GM23338 (cell line): ENCODE results near the gene TARBP2. TPM values are rescaled to one million over a fixed set of nuclear protein-coding genes. Genes with fewer than 3 reads are reported as not detected.

Source experiments
- ATAC-seq: fragments of 200-7000 bp; cut with Tn5 transposase; 3 replicates; pipeline ENCODE4 v1.9.1; 2020
- DNase-seq: peaks from one replicate; pipeline ENCODE4 v3.0.0-alpha.2; 2015; ENCODE audit warnings: low spot score
- H2AFZ ChIP-seq: fragments of 200-600 bp; sonication (generic); 2 replicates; pipeline ENCODE4 v1.8.0; 2016; ENCODE audit warnings: antibody characterized with exemption, mild to moderate bottlenecking, moderate library complexity
- H3F3A ChIP-seq: fragments of 200-600 bp; sonication (generic); replicated peaks from 2 replicates; pipeline ENCODE4 v1.8.0; 2017; ENCODE audit warnings: antibody characterized with exemption, mixed run types, low read depth
- H3K27ac ChIP-seq: fragments of 200-600 bp; sonication (generic); 2 replicates; pipeline ENCODE4 v1.6.1; 2016; ENCODE audit warnings: low read depth
- H3K27me3 ChIP-seq: fragments of 200-600 bp; sonication (generic); 2 replicates; pipeline ENCODE4 v1.8.0; 2016; ENCODE audit warnings: mild to moderate bottlenecking, mixed run types, moderate library complexity; ENCODE audit not compliant: insufficient read depth
- H3K36me3 ChIP-seq: fragments of 200-600 bp; sonication (generic); 2 replicates; pipeline ENCODE4 v1.8.0; 2016; ENCODE audit warnings: mild to moderate bottlenecking; ENCODE audit not compliant: insufficient read depth
- H3K4me1 ChIP-seq: fragments of 200-600 bp; sonication (generic); 2 replicates; pipeline ENCODE4 v1.8.0; 2016; ENCODE audit warnings: mild to moderate bottlenecking, moderate library complexity; ENCODE audit not compliant: insufficient read depth
- H3K4me2 ChIP-seq: fragments of 200-600 bp; sonication (generic); 2 replicates; pipeline ENCODE4 v1.7.1; 2017; ENCODE audit warnings: mixed run types
- H3K4me3 ChIP-seq: fragments of 200-600 bp; sonication (generic); 2 replicates; pipeline ENCODE4 v1.6.1; 2016; ENCODE audit warnings: mixed run types
- H3K79me2 ChIP-seq: fragments of 200-600 bp; sonication (generic); replicated peaks from 2 replicates; pipeline ENCODE4 v1.8.0; 2017; ENCODE audit warnings: mild to moderate bottlenecking; ENCODE audit not compliant: insufficient read depth
- H3K9me2 ChIP-seq: fragments of 200-600 bp; sonication (generic); 2 replicates; pipeline ENCODE4 v1.8.0; 2017; ENCODE audit not compliant: insufficient read depth
- H4K20me1 ChIP-seq: fragments of 200-600 bp; sonication (generic); replicated peaks from 2 replicates; pipeline ENCODE4 v1.8.0; 2017; ENCODE audit warnings: mild to moderate bottlenecking; ENCODE audit not compliant: insufficient read depth
- H3K27ac Mint-ChIP-seq: 2 replicates; pipeline ENCODE4 v1.8.0; 2020; ENCODE audit warnings: inconsistent platforms, mild to moderate bottlenecking, moderate library complexity, mixed read lengths
- H3K27me3 Mint-ChIP-seq: 3 replicates; pipeline ENCODE4 v1.8.0; 2022; ENCODE audit warnings: low read depth, mild to moderate bottlenecking, moderate library complexity, mixed read lengths, inconsistent platforms; ENCODE audit not compliant: insufficient read depth, poor library complexity
- H3K36me3 Mint-ChIP-seq: 3 replicates; pipeline ENCODE4 v1.8.0; 2021; ENCODE audit warnings: low read depth, mild to moderate bottlenecking, inconsistent platforms, moderate library complexity, mixed read lengths
- H3K4me1 Mint-ChIP-seq: 3 replicates; pipeline ENCODE4 v1.8.0; 2020; ENCODE audit warnings: mild to moderate bottlenecking, inconsistent platforms, mixed read lengths
- H3K4me3 Mint-ChIP-seq: 3 replicates; pipeline ENCODE4 v1.8.0; 2021; ENCODE audit warnings: moderate library complexity, mild to moderate bottlenecking, inconsistent platforms, mixed read lengths
- H3K9me3 Mint-ChIP-seq: 3 replicates; pipeline ENCODE4 v1.8.0; 2020; ENCODE audit warnings: moderate library complexity, mild to moderate bottlenecking, inconsistent platforms, mixed read lengths
- CREB1 ChIP-seq: fragments of 250-450 bp; sonication (Bioruptor Pico); IDR thresholded peaks from 2 replicates; pipeline ENCODE4 v1.5.0; 2020; ENCODE audit warnings: low read depth, mild to moderate bottlenecking, moderate library complexity
- ETS1 ChIP-seq: IDR thresholded peaks from 2 replicates; pipeline ENCODE4 v1.6.1; 2016; ENCODE audit warnings: antibody characterized with exemption
- EZH2 ChIP-seq: fragments of 200-600 bp; sonication (generic); IDR thresholded peaks from one replicate; pipeline ENCODE4 v1.8.0; 2017; ENCODE audit warnings: antibody characterized with exemption, mild to moderate bottlenecking, low read depth; ENCODE audit not compliant: unreplicated experiment
- EZH2phosphoT487 ChIP-seq: fragments of 200-600 bp; sonication (generic); IDR thresholded peaks from one replicate; pipeline ENCODE4 v1.8.1; 2018; ENCODE audit warnings: antibody characterized with exemption; ENCODE audit not compliant: unreplicated experiment
- NANOG ChIP-seq: IDR thresholded peaks from 2 replicates; pipeline ENCODE4 v1.6.1; 2016; ENCODE audit warnings: antibody characterized with exemption, borderline replicate concordance
- STAT1 ChIP-seq: IDR thresholded peaks from one replicate; pipeline ENCODE4 v1.6.1; 2016; ENCODE audit warnings: antibody characterized with exemption; ENCODE audit not compliant: unreplicated experiment
- ZNF114 ChIP-seq: fragments of 250-450 bp; sonication (Bioruptor Pico); IDR thresholded peaks from 2 replicates; pipeline ENCODE4 v1.5.0; 2020; ENCODE audit warnings: mild to moderate bottlenecking, moderate library complexity
- ZNF331 ChIP-seq: fragments of 250-450 bp; sonication (Bioruptor Pico); IDR thresholded peaks from 2 replicates; pipeline ENCODE4 v1.5.0; 2020; ENCODE audit warnings: low read depth, mild to moderate bottlenecking, moderate library complexity
- polyA plus RNA-seq: library from polyadenylated mRNA; unstranded; fragments of >200 nt; fragmentation: Nextera tagmentation; extraction: Ambion mirVana; gene quantifications from 2 replicates; pipeline ENCODE4 v1.2.1, GENCODE V29; 2016
- total RNA-seq: library from RNA; depleted of rRNA; stranded (reverse); fragments of >200 nt; shearing (Covaris generic); gene quantifications from 2 replicates; pipeline ENCODE4 v1.2.3, GENCODE V29; 2014
- TF ChIP-seq, protein P1 (sequence below): IDR thresholded peaks from one replicate; pipeline ENCODE4 v1.6.1; 2018; ENCODE audit warnings: antibody characterized with exemption; ENCODE audit not compliant: unreplicated experiment
- TF ChIP-seq, protein P2 (sequence below), 2 experiments: fragments of 200-600 bp in 1 of 2; sonication (generic) in 1 of 2; conservative IDR thresholded peaks; 2 replicates each; pipeline versions ENCODE4 v1.5.1 to v1.6.1; 2016 to 2017; ENCODE audit warnings: antibody characterized with exemption in 2 of 2, low read depth in 2 of 2, mild to moderate bottlenecking in 2 of 2, moderate library complexity in 1 of 2
- TF ChIP-seq, protein P3 (sequence below): fragments of 250-450 bp; sonication (Bioruptor Pico); IDR thresholded peaks from 2 replicates; pipeline ENCODE4 v1.5.0; 2020; ENCODE audit warnings: mild to moderate bottlenecking, moderate library complexity

The TARBP2 gene
- total and polyA plus RNA-seq, 2 experiments from 2014 or later: 57.0 to 83.4 TPM

- Mint-ChIP-seq H3K27me3 (peaks cover 2% of the 10 kb centered on the region), H3K27ac (no peak overlapping the region), H3K36me3 (peaks cover 17% of the 10 kb centered on the region), H3K9me3 (no peaks in the 10 kb centered on the region), H3K4me3 (no peak overlapping the region), H3K4me1 (no peaks in the 10 kb centered on the region)
- Histone ChIP-seq H2AFZ (no peak overlapping the region), H3K4me2 (no peak overlapping the region), H3K27ac (no peak overlapping the region), H3K36me3 (peaks cover 5% of the 10 kb centered on the region), H4K20me1 (no peaks in the 10 kb centered on the region), H3F3A (no peaks in the 10 kb centered on the region), H3K4me3 (no peak overlapping the region), H3K4me1 (no peaks in the 10 kb centered on the region), H3K79me2 (no peaks in the 10 kb centered on the region), H3K27me3 (no peaks in the 10 kb centered on the region), H3K9me2 (no peaks in the 10 kb centered on the region)
- TF ChIP-seq ZNF114 (CRISPR knock-in tag) (no peak), EZH2 (no peak), NANOG (no peak), STAT1 (no peak), CREB1 (CRISPR knock-in tag) (no peak), ZNF331 (CRISPR knock-in tag) (no peak), EZH2phosphoT487 (no peak), ETS1 (no peak)
- TF ChIP-seq, protein P1, sequence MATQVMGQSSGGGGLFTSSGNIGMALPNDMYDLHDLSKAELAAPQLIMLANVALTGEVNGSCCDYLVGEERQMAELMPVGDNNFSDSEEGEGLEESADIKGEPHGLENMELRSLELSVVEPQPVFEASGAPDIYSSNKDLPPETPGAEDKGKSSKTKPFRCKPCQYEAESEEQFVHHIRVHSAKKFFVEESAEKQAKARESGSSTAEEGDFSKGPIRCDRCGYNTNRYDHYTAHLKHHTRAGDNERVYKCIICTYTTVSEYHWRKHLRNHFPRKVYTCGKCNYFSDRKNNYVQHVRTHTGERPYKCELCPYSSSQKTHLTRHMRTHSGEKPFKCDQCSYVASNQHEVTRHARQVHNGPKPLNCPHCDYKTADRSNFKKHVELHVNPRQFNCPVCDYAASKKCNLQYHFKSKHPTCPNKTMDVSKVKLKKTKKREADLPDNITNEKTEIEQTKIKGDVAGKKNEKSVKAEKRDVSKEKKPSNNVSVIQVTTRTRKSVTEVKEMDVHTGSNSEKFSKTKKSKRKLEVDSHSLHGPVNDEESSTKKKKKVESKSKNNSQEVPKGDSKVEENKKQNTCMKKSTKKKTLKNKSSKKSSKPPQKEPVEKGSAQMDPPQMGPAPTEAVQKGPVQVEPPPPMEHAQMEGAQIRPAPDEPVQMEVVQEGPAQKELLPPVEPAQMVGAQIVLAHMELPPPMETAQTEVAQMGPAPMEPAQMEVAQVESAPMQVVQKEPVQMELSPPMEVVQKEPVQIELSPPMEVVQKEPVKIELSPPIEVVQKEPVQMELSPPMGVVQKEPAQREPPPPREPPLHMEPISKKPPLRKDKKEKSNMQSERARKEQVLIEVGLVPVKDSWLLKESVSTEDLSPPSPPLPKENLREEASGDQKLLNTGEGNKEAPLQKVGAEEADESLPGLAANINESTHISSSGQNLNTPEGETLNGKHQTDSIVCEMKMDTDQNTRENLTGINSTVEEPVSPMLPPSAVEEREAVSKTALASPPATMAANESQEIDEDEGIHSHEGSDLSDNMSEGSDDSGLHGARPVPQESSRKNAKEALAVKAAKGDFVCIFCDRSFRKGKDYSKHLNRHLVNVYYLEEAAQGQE: no peak
- TF ChIP-seq, protein P2, sequence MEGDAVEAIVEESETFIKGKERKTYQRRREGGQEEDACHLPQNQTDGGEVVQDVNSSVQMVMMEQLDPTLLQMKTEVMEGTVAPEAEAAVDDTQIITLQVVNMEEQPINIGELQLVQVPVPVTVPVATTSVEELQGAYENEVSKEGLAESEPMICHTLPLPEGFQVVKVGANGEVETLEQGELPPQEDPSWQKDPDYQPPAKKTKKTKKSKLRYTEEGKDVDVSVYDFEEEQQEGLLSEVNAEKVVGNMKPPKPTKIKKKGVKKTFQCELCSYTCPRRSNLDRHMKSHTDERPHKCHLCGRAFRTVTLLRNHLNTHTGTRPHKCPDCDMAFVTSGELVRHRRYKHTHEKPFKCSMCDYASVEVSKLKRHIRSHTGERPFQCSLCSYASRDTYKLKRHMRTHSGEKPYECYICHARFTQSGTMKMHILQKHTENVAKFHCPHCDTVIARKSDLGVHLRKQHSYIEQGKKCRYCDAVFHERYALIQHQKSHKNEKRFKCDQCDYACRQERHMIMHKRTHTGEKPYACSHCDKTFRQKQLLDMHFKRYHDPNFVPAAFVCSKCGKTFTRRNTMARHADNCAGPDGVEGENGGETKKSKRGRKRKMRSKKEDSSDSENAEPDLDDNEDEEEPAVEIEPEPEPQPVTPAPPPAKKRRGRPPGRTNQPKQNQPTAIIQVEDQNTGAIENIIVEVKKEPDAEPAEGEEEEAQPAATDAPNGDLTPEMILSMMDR (conservative IDR thresholded peaks at IDR 0.05; ENCODE audit: low read depth in 2 of 2): no peak
- TF ChIP-seq, protein P3, sequence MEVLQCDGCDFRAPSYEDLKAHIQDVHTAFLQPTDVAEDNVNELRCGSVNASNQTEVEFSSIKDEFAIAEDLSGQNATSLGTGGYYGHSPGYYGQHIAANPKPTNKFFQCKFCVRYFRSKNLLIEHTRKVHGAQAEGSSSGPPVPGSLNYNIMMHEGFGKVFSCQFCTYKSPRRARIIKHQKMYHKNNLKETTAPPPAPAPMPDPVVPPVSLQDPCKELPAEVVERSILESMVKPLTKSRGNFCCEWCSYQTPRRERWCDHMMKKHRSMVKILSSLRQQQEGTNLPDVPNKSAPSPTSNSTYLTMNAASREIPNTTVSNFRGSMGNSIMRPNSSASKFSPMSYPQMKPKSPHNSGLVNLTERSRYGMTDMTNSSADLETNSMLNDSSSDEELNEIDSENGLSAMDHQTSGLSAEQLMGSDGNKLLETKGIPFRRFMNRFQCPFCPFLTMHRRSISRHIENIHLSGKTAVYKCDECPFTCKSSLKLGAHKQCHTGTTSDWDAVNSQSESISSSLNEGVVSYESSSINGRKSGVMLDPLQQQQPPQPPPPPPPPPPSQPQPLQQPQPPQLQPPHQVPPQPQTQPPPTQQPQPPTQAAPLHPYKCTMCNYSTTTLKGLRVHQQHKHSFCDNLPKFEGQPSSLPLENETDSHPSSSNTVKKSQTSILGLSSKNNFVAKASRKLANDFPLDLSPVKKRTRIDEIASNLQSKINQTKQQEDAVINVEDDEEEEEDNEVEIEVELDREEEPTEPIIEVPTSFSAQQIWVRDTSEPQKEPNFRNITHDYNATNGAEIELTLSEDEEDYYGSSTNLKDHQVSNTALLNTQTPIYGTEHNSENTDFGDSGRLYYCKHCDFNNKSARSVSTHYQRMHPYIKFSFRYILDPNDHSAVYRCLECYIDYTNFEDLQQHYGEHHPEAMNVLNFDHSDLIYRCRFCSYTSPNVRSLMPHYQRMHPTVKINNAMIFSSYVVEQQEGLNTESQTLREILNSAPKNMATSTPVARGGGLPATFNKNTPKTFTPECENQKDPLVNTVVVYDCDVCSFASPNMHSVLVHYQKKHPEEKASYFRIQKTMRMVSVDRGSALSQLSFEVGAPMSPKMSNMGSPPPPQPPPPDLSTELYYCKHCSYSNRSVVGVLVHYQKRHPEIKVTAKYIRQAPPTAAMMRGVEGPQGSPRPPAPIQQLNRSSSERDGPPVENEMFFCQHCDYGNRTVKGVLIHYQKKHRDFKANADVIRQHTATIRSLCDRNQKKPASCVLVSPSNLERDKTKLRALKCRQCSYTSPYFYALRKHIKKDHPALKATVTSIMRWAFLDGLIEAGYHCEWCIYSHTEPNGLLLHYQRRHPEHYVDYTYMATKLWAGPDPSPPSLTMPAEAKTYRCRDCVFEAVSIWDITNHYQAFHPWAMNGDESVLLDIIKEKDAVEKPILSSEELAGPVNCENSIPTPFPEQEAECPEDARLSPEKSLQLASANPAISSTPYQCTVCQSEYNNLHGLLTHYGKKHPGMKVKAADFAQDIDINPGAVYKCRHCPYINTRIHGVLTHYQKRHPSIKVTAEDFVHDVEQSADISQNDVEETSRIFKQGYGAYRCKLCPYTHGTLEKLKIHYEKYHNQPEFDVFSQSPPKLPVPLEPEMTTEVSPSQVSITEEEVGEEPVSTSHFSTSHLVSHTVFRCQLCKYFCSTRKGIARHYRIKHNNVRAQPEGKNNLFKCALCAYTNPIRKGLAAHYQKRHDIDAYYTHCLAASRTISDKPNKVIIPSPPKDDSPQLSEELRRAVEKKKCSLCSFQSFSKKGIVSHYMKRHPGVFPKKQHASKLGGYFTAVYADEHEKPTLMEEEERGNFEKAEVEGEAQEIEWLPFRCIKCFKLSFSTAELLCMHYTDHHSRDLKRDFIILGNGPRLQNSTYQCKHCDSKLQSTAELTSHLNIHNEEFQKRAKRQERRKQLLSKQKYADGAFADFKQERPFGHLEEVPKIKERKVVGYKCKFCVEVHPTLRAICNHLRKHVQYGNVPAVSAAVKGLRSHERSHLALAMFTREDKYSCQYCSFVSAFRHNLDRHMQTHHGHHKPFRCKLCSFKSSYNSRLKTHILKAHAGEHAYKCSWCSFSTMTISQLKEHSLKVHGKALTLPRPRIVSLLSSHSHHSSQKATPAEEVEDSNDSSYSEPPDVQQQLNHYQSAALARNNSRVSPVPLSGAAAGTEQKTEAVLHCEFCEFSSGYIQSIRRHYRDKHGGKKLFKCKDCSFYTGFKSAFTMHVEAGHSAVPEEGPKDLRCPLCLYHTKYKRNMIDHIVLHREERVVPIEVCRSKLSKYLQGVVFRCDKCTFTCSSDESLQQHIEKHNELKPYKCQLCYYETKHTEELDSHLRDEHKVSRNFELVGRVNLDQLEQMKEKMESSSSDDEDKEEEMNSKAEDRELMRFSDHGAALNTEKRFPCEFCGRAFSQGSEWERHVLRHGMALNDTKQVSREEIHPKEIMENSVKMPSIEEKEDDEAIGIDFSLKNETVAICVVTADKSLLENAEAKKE (CRISPR knock-in tag): no peak
- no peak for DNase-seq
- no peak for ATAC-seq
Observed at GRCh38 chr12:53532021-53532420, 30.9 kb downstream of the TARBP2 start.
